Epithelial cell of esophagus (primary cell): ENCODE data around the gene BATF3.
A peak's percentile ranks its signal among the peaks of the same experiment; 100 is the strongest.

Experiments used
- DNase-seq: peaks from one replicate; pipeline ENCODE4 v3.0.0; 2010; ENCODE audit warnings: low read depth
- H3K4me3 ChIP-seq: 2 replicates; pipeline ENCODE4 v1.5.1; 2011; ENCODE audit warnings: mild to moderate bottlenecking, low read length, control low read depth
- TF ChIP-seq, protein P1 (sequence below): IDR thresholded peaks from 2 replicates; pipeline ENCODE4 v1.5.1; 2011; ENCODE audit warnings: low read depth, mild to moderate bottlenecking, low read length, control low read depth, inconsistent platforms; ENCODE audit not compliant: insufficient read depth; ENCODE audit errors: missing control alignments

The BATF3 gene

GRCh38 chr1:212655668-212656440, 43.8 kb downstream of the BATF3 start:
- H3K4me3 ChIP-seq: no peak overlapping the region
- peak; percentile 85 for DNase-seq
- TF ChIP-seq, protein P1, sequence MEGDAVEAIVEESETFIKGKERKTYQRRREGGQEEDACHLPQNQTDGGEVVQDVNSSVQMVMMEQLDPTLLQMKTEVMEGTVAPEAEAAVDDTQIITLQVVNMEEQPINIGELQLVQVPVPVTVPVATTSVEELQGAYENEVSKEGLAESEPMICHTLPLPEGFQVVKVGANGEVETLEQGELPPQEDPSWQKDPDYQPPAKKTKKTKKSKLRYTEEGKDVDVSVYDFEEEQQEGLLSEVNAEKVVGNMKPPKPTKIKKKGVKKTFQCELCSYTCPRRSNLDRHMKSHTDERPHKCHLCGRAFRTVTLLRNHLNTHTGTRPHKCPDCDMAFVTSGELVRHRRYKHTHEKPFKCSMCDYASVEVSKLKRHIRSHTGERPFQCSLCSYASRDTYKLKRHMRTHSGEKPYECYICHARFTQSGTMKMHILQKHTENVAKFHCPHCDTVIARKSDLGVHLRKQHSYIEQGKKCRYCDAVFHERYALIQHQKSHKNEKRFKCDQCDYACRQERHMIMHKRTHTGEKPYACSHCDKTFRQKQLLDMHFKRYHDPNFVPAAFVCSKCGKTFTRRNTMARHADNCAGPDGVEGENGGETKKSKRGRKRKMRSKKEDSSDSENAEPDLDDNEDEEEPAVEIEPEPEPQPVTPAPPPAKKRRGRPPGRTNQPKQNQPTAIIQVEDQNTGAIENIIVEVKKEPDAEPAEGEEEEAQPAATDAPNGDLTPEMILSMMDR: no peak

DNA sequence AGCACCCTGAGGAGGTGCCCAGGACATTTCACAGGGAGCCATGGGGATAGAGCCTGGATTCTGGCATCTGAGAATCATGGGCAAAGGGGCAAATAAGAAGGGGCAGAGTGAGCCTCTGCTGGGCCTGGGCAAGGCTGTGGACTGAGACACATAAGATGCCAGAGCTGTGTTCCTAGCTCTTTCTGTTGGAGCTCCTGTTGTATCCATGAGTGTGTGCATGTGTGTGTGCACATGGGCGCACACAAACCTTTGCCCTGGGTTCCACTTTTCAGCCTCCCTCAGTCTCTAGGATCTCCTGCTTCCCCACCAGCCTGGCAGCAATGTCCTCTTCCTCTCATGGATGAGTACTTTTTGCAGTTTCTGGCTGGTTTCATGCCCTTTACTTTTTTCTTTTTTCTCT, 47.0 kb downstream of the BATF3 start:
- TF ChIP-seq, protein P1: no peak
- no peak overlapping the region for H3K4me3 ChIP-seq
- no peak for DNase-seq

DNA sequence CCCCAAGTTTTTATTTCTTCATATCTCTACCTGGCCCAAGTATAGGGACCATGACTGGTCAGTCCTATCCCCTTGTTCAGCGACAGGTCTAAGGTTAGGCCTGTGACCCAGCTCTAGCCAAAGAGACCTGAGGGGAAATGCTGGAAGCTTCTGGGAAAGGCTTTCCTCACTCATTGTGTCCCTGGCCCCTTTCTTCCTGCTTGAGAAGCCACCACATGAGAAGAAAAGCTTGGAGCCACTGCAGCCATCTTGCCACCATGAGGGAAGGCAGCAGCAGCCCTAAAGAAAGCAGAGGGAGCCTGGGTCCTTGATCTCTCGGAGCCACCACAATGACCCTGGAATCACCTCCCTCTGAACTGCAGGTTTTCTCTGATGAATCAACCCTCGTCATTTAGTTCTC, 47.7 kb downstream of the BATF3 start:
- no peak overlapping the region for H3K4me3 ChIP-seq
- TF ChIP-seq, protein P1: no peak
- no peak for DNase-seq

DNA sequence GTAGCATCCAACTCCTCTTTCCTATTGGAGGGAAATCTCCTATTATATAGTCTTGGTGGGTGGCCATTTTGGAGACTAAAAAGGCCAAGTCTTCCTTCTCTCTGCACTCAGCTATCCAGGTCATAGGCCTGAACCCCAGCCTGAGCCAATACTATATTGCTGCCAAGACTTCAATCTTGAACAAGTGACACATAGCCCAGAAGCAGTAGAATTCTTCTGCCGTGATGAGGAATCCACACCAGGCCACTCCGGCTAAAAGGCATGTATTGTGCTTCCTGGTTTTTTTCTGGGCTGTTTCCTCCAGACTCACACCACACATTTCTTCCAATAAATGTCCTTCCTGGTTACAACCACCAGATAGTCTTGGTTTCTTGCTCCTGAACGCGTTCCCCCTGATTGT, 48.1 kb downstream of the BATF3 start:
- H3K4me3 ChIP-seq: no peak overlapping the region
- TF ChIP-seq, protein P1: no peak
- no peak for DNase-seq

- no peak overlapping the region for H3K4me3 ChIP-seq
- TF ChIP-seq, protein P1: no peak
- peak; percentile 48 for DNase-seq
Measured at GRCh38 chr1:212650228-212650627, 49.4 kb downstream of the BATF3 start.

DNA sequence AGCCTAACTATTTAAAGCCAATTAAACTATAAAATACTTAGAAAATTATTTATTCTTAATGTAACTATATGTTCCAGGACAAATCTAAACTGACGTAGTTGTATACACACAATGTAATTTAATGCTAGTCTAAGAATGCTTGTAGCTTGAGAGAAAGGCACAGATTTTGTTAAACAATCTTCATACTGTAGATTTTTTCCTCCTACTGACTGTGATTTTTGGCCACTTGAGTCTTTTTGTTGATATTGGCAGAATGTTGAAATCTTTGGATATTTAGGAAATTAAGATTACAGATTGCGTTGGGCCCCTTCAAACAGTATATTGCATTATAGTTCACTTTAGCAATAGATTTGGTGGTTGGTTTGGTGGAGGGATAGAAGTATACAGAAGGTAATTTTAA, 50.6 kb downstream of the BATF3 start:
- no peak for DNase-seq
- TF ChIP-seq, protein P1: no peak
- no peak overlapping the region for H3K4me3 ChIP-seq

GRCh38 chr1:212648431-212648830, 51.2 kb downstream of the BATF3 start:
- DNase-seq: no peak
- TF ChIP-seq, protein P1: no peak
- no peak overlapping the region for H3K4me3 ChIP-seq
